Femur (tissue), 1 donor: ENCODE results near the gene PDS5B.

Experiments used
- DNase-seq: peaks from one replicate; pipeline ENCODE4 v3.0.0-alpha.2; 2017

PDS5B gene

DNA sequence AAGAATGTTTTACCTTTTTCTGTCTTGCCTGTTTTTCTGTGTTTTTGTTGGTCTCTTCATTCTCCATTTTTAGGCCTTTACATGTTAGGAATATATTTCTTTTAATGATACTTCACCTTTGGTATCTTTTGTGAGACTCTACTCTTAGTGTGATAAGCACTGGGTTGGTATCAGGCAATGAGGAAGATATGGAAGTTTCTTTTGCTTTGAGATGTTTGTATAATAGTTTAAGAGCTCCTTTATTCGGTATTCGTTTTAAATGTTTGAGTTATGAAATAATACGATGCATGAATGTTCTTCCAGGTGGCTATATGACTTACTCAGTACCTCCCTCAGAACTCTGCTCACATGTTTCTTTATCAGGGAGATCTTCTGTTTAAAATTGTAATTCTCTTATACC, 144.8 kb downstream of the PDS5B start:
- DNase-seq: no peak

- DNase-seq: no peak
These were observed 145.3 kb downstream of the PDS5B start for GRCh38 chr13:32731576-32731975.

DNA sequence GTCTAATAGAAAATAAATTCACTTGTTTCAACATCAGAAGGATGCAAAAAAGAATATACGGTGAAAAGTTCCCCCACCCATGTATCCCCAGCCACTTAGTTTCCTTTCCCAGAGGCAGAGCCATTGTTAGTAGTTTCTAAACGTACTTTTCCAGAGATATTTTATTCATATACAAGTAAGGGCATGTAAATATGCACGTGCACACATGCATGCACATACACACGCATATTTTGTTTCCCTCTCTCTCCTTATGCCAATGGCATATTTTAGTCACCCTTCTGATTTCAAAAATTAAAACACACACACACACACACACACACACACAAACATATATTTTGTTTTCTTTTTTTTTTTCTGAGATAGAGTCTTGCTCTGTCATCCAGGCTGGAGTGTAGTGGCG, 147.4 kb downstream of the PDS5B start:
- DNase-seq: no peak

DNA sequence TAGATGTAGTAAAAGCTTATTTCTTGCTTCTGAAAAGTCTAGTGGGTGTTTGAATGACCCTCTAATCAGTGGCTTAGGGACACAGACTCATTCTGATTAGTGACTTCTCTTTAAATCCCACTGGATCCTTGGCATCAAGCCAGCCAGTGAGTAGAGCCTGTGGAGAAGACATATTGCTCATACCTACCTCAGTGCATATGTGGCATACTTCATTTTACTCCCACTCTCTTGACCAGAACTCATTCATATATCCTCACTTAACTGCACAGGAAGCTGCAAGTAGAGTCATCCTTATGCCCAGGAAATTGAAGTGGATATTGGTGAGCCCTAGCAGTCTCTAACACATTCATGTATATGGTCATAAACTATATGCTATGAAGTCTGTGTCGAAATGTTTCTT, 148.3 kb downstream of the PDS5B start:
- DNase-seq: no peak

DNA sequence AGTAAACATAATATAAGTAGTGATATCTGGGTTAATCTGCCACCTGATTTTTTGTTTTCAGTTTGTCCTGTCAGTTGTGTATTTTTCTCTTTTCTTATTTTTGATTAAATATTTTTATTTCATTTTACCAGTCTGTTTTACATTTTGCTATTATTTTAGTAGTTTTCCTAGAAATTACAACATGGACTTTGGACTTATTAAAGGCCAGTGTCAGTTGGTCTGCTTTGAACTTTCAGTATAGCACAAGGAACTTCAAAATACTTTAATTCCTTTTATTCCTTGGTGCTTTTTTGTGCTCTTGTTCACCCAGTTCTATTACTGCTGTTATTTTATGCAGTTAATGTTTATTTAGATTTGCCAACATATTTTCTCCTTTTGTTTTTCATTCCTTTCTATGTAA, 149.6 kb downstream of the PDS5B start:
- DNase-seq: no peak

GRCh38 chr13:32736648-32737047, 150.4 kb downstream of the PDS5B start:
- no peak for DNase-seq

- no peak for DNase-seq
These were observed 150.9 kb downstream of the PDS5B start for GRCh38 chr13:32737111-32737571.

GRCh38 chr13:32737679-32738078, 151.4 kb downstream of the PDS5B start:
- DNase-seq: no peak

DNA sequence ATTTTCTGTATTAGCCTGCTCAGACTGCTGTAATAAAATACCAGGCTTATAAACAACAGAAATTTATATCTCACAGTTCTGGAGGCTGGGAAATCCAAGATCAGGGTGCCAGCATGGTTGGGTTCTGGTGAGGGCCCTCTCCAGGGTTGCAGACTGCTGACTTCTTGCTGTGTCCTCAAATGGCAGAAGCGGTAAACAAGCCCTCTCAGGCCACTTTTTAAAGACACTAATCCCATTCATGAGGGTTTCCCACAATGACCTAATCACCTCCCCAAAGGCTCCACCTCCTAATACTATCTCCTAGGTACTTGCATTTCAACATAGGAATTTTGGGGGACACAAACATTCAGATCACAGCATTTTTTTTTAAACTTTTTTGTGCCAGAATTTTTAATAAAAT, 159.3 kb downstream of the PDS5B start:
- DNase-seq: no peak

GRCh38 chr13:32746474-32746873, 160.2 kb downstream of the PDS5B start:
- no peak for DNase-seq

DNA sequence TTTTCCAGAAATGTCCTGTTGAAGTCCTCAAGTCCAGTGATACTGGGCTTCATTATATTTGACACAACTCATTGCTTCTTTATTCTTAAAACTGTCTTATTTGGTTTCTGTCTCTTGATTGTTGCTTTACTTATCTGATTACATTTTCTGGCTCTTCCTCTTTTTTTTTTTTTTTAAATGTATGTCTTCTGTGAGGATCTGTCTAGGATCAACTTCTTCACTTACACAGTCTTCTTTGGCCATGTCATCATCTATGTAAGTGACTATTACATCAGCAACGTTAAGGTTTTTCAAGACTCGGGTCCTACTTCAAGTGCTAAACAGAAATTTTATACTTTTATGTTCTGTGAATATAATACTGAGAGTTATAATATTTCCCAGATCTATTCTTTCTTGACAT, 162.1 kb downstream of the PDS5B start:
- DNase-seq: no peak

GRCh38 chr13:32751340-32751739, 165.1 kb downstream of the PDS5B start:
- no peak for DNase-seq

- DNase-seq: no peak
These were observed 166.1 kb downstream of the PDS5B start for GRCh38 chr13:32752311-32752710.

GRCh38 chr13:32752997-32753606, 166.8 kb downstream of the PDS5B start:
- DNase-seq: no peak

DNA sequence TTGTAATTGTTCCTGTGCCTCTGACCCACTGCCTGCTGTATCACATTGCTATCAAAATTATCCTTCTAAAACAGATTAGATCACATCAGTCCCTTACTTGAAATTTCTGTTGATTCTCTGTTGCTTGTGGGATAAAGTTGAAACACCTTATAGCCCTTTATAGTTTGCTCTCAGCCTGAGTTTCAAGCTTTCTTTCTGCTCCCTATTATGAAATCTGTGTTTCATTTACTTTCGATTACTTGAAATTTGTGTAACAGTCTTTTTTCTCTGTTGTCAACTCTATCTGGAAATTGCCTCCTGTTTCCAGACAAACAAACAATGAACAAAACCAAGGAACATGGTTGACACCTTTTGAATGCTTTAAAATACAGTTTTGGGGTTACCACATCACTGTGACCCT, 167.9 kb downstream of the PDS5B start:
- no peak for DNase-seq

DNA sequence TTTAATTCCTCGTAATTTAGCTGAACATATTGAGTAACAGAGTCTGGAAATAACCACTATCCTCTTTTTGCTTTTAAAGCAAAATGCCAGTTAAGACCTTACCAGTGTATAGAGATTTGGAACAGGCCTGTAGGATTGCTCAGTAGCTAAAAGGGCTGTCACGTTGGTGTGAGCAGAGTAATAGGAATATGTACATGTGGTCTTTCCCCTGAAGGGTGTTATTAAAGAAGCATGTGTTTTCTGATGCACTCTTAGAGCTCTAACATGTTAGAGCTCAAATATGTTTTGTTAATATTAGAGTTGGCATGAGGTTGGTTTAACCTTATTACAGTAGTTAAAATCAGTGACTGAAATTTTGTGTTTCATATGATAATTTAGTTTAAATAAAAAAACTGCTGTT, 172.9 kb downstream of the PDS5B start:
- no peak for DNase-seq

- no peak for DNase-seq
These were observed 175.2 kb downstream of the PDS5B start for GRCh38 chr13:32761472-32761871.

DNA sequence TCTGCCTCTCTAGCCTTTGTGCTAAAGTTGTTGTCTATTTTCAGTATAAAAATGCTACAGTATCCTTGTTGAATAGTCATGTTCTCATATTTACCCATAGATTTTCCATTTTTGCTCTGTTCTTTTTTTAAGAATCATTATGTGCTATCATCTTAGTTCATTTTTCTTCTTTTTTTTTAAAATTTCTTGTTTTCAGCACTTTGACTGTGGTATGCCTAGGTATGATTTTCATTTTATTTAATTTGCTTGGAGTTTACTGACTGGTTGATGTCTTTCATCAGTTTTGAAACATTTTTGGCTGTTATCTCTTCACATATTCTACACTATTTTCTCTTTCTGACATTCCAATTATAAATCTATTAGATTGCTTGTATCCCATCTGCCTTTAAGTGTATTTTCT, 192.9 kb downstream of the PDS5B start:
- DNase-seq: no peak

- no peak for DNase-seq
These were observed 195.7 kb downstream of the PDS5B start for GRCh38 chr13:32781906-32782305.

DNA sequence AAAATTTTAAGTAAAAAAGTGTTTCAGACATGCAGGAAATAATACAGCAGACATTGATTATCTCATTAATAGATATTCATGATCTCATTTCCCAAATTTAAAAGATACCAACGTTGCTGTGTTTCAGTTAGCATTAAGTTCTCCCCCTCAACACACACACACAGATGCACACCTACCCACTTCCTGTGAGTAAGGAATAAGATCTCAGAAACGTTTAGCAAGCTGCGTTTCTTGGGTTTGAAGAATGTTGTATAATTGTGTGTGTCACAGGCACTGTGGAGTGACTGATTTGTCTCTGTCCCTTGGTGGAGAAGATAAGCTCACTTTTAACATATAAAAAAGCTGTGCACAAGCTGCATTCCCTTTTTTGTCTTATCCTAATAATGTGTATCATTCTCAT, 196.8 kb downstream of the PDS5B start:
- no peak for DNase-seq

GRCh38 chr13:32790731-32791130, 204.5 kb downstream of the PDS5B start:
- no peak for DNase-seq

- no peak for DNase-seq
These were observed 205.4 kb downstream of the PDS5B start for GRCh38 chr13:32791545-32792172.

DNA sequence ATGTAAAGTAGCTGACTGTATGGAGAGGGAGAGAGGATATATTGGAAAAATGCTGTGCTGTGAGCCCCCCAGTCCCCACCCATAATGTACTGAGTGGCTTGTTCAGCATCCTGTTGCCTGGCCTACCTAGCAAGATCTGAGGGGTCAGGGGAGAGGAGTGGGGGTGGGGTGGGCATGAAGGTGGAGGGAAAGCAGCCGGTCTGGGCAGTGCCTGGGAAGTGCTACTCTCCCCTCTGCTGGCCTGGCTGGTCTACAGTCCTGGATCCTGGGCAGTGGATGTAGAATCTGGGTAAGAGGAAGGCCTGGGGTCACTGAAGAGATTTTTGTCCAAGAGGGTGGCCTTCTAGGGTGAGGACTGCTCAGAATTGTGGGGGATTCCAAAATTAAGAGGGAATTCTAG, 210.5 kb downstream of the PDS5B start:
- no peak for DNase-seq

DNA sequence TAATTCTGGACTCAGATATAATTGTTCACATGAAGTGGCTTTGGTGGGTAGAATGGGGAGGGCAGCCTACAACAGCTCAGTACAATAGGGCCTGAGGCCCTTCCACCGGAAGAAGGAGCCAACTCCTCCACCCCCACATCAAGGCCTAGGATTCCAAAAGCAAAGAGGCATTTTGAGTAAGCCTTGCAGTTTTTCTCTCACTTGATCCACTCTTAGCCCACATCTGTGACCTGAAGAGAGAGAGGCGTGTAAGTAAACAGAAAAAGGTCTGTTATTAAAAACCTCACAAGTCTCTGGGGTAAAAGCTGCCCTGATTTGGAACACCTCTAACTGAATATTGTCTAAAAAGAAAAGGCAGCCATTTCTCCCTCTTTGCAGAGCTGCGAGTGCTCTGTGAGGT, 215.9 kb downstream of the PDS5B start:
- no peak for DNase-seq

GRCh38 chr13:32804673-32805230, 218.5 kb downstream of the PDS5B start:
- DNase-seq: no peak
